Measurements from ENCODE around the gene GPR61.

GPR61 gene

DNA sequence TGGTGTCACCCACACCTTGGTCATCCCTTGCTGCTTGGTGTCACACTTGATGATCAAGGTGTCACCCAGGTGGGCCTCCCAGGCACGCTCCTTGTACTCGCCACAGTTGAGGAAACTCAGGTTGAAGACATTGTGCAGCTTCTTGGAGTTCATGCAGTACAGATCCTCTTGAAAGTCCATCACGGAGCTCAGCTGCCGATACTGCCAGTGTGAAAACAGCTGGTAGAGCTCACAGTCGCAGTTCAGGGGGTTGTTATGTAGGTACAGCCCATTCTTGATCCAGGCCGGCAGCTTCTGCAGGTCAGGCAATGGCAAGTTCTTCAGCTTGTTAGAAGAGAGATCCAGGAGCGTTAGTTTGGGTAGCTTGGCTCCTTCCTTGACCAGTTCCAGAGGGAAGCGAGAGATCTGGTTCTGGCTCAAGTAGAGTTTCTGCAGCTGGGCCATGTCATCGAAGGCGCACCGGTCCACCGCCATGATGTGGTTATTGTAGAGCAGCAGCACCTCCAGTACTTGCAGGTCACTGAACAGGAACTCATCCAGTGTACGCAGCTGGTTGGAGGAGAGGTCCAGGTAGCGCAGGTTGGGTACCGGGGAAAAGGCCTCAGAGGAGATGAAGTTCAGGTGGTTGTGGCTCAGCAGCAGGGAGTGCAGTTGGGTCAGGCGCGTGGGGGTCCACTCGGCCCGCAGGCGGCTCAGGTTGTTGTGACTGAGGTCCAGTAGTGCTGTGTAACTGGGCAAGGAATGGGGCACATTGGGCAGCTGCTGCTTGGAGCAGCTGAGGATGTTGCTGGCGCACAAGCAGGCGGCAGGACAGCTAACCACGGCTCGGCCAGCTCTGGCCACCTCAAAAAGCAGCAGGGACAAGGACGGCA, 31.4 kb upstream of the GPR61 start:
- no peak for DNase-seq (ENCODE audit: low spot score)
- in situ Hi-C loops (cut with MboI; ENCODE audit: low sequenced_read_pairs, unreplicated experiment), result no loop called here
- TF ChIP-seq, protein P1, sequence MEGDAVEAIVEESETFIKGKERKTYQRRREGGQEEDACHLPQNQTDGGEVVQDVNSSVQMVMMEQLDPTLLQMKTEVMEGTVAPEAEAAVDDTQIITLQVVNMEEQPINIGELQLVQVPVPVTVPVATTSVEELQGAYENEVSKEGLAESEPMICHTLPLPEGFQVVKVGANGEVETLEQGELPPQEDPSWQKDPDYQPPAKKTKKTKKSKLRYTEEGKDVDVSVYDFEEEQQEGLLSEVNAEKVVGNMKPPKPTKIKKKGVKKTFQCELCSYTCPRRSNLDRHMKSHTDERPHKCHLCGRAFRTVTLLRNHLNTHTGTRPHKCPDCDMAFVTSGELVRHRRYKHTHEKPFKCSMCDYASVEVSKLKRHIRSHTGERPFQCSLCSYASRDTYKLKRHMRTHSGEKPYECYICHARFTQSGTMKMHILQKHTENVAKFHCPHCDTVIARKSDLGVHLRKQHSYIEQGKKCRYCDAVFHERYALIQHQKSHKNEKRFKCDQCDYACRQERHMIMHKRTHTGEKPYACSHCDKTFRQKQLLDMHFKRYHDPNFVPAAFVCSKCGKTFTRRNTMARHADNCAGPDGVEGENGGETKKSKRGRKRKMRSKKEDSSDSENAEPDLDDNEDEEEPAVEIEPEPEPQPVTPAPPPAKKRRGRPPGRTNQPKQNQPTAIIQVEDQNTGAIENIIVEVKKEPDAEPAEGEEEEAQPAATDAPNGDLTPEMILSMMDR (IDR thresholded peaks at IDR 0.05; ENCODE audit: borderline replicate concordance, control extremely low read depth, extremely low read depth, insufficient read depth, missing control alignments), result no peak

DNA sequence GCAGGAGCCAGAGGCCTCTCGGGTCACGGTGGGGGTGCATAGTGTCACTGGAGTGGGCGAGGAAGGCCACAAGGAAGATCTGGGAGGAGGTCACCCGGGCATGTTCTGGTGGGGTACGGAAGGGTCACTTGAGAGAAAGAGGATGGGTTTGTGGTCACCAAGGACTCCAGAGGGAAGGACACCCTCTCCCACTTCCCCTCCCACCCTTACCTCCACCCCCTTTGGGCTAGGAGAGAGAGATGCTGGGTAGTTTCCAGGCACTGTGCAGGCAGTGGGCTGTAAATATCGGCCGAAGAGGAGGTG, 30.8 kb upstream of the GPR61 start:
- TF ChIP-seq, protein P1 (IDR thresholded peaks at IDR 0.05; ENCODE audit: borderline replicate concordance, control extremely low read depth, extremely low read depth, insufficient read depth, missing control alignments), result no peak

DNA sequence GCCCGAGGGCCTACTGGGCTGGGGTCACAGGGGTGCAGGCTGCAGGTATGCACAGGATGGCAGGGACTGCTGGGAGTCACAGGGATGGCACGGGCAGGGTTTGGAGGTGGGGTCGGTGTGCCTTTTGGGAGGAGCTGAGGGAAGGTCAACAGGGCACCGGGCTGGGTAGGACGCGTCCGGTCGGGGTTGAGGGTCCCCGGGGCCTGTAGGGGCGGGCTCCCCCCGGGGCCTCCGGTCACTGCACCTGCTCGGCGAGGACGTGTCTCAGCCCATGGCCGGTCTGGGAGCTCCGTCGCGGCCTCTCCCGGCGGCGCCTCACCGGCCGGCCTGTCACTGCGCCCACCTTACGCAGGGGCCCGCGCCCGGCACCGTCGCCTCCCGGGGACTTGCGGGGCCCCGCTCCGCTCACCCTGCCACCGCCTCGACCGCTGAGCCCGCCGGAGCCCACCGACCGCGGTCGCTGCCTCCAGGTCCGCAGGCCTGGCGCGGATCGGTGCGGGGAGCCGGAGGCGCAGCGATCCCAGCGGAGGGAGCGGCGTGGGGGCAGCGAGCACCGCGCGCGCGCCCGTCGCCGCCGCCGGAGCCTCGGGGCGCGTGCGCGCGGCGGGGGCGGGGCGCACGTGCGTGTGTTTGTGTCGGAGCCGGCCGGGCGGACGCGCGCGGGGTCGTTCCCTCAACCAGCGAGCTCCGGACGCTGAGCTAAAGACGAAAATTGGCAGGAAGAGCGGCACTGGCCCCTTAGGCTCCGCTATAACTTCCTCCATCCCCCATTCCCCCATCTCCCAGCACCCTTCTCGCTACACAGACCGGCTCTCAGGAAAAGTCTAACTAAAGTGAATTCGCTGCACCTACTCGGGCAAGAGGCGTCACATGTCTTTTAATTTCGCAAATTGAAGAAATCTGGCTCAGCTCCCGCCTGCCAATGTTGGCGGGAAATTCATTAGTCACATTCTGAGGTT, 30.2 kb upstream of the GPR61 start, which contains the start of gene AMIGO1:
TSS of gene AMIGO1 (minus strand) at position 552 of the 959 bp plus-strand sequence. CDS start 815 bp downstream, outside the sequence.
- TF ChIP-seq, protein P1 (IDR thresholded peaks at IDR 0.05; ENCODE audit: borderline replicate concordance, control extremely low read depth, extremely low read depth, insufficient read depth, missing control alignments), result no peak
- peak; percentile 85 for DNase-seq (ENCODE audit: low spot score)
- in situ Hi-C loops (cut with MboI; ENCODE audit: low sequenced_read_pairs, unreplicated experiment), result no loop called here

More for the DNA sequence above, 30.8 kb upstream of the GPR61 start:
- in situ Hi-C loops (cut with MboI; ENCODE audit: low sequenced_read_pairs, unreplicated experiment), result no loop called here
- no peak for DNase-seq (ENCODE audit: low spot score)

DNA sequence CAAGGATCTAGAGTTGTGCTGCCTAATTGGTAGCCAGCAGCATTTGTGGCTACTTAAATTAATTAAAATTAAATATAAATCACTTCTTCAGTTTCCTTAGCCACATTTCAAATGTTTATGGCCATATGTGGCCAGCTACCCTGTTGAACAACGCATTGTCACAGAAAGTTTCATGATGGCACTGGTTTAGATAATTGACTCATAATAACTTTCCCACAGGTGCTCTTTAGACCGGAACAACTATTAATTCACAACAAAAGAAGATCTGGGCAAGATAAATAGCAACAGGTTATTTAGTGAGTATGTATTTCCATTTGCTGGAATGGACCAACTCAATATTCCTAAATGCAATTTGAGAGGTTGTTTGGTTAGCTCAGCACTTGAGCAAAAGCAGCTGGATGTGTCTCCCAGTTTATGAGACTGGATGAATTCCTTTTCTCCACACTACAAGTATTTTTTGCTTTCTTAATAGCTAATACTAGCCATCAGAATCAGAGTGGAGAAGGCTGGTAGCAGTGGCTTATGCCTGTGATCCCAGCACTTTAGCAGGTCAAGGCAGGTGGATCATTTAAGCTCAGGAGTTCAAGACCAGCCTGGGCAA, 26.5 kb upstream of the GPR61 start:
- TF ChIP-seq, protein P1 (IDR thresholded peaks at IDR 0.05; ENCODE audit: borderline replicate concordance, control extremely low read depth, extremely low read depth, insufficient read depth, missing control alignments), result no peak
- DNase-seq (ENCODE audit: low spot score), result no peak
- in situ Hi-C loops (cut with MboI; ENCODE audit: low sequenced_read_pairs, unreplicated experiment), result no loop called here

DNA sequence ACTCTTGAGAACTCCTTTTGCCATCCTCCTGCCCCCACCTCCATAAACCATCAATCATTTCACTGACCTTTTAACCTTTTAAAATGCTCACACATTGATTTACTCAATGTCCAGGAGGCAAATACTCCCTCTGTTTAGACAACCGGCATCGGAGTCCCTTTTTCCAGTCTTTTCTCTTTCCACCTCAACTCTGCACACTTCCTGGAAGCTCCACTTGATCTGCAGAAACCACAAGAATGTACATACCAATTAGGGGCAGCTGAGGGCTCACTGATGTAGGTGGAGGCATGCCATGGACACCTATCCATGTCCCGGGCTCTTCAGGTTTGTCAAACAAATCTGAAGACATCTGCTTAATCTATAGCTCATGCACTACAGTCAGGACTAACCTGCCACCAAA, 24.8 kb upstream of the GPR61 start:
- no peak for DNase-seq (ENCODE audit: low spot score)
- in situ Hi-C loops (cut with MboI; ENCODE audit: low sequenced_read_pairs, unreplicated experiment), result no loop called here
- TF ChIP-seq, protein P1 (IDR thresholded peaks at IDR 0.05; ENCODE audit: borderline replicate concordance, control extremely low read depth, extremely low read depth, insufficient read depth, missing control alignments), result no peak

DNA sequence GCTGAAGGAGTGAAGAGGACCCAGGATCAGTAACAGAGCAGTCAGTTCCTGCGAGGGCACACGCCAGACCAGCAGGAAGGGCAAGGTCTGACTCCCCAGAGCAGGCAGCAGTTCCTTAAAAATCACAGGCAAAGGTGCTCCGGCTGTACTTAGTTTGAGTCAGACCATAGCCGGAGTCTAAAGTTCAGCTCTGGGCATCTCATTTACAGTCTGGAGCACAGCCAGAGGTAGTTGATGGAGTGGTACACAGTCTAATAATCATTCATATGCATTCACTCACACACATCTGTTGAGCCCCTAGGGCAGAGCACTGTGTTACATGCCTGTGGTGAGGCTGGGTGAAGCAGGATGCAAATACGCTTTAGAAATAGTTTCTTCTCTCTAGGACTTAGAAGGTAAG, 22.8 kb upstream of the GPR61 start:
- in situ Hi-C loops (cut with MboI; ENCODE audit: low sequenced_read_pairs, unreplicated experiment), result no loop called here
- DNase-seq (ENCODE audit: low spot score), result no peak
- TF ChIP-seq, protein P1 (IDR thresholded peaks at IDR 0.05; ENCODE audit: borderline replicate concordance, control extremely low read depth, extremely low read depth, insufficient read depth, missing control alignments), result no peak
